D721Med (cell line): Measurements from ENCODE around the gene SHOX.

Source experiments
- DNase-seq: peaks from one replicate; pipeline ENCODE4 v3.0.0; 2011; ENCODE audit warnings: low spot score; ENCODE audit not compliant: insufficient read length
- FAIRE-seq: peaks from 2 replicates; lab custom pipeline; 2011; peaks lifted over from hg19 to GRCh38; lab: Jason Lieb, UNC
- CTCF ChIP-seq: IDR thresholded peaks from 2 replicates; pipeline ENCODE4 v1.5.1; 2012; ENCODE audit warnings: mild to moderate bottlenecking, control low read depth; ENCODE audit not compliant: insufficient read depth; ENCODE audit errors: missing control alignments

Gene SHOX

GRCh38 chrX:677376-677775, 46.8 kb downstream of the SHOX start:
- FAIRE-seq = no peak

GRCh38 chrX:679291-679979, 48.8 kb downstream of the SHOX start:
- DNase-seq = no peak
- FAIRE-seq = no peak
- no peak for TF ChIP-seq CTCF

More at GRCh38 chrX:677376-677775, 46.8 kb downstream of the SHOX start:
- TF ChIP-seq CTCF = no peak
- no peak for DNase-seq

- no peak for TF ChIP-seq CTCF
- DNase-seq = no peak
- FAIRE-seq = no peak
These were observed 49.5 kb downstream of the SHOX start for GRCh38 chrX:680062-680461.

GRCh38 chrX:681989-682388, 51.4 kb downstream of the SHOX start:
- FAIRE-seq (no peak), DNase-seq (no peak)
- TF ChIP-seq CTCF = no peak

GRCh38 chrX:682892-683291, 52.3 kb downstream of the SHOX start:
- no peak for FAIRE-seq
- DNase-seq = no peak
- no peak for TF ChIP-seq CTCF

- DNase-seq (no peak), FAIRE-seq (no peak)
- no peak for TF ChIP-seq CTCF
These were observed 53.0 kb downstream of the SHOX start for GRCh38 chrX:683576-683975.
